Right lobe of liver (tissue), 6 donors: ENCODE data around the gene FAM149B1. TPM values are rescaled to one million over a fixed set of nuclear protein-coding genes. Genes with fewer than 3 reads are reported as not detected.

Source experiments
- ATAC-seq, 4 donors: fragments of 200-7000 bp; cut with Tn5 transposase; one replicate each; pipeline ENCODE4 v1.9.1; 2020; ENCODE audit warnings: mild to moderate bottlenecking in 4 of 4, moderate library complexity in 4 of 4
- DNase-seq, 3 donors: peaks; one replicate each; pipeline ENCODE4 v3.0.0-alpha.2; 2020
- H3K27ac ChIP-seq, 3 donors: fragments of 200-600 bp; one replicate each; pipeline ENCODE4 v1.8.0; 2022
- H3K27me3 ChIP-seq, 2 donors: fragments of 200-600 bp; one replicate each; pipeline ENCODE4 v1.8.0; 2022
- H3K36me3 ChIP-seq, 4 donors: fragments of 200-600 bp; sonication (generic) in 1 of 4; one replicate each; pipeline versions ENCODE4 v1.5.1 to v1.8.0; 2017 to 2022; ENCODE audit warnings: control low read depth in 1 of 4
- H3K4me1 ChIP-seq, 4 donors: fragments of 200-600 bp; sonication (generic) in 1 of 4; one replicate each; pipeline versions ENCODE4 v1.5.1 to v1.8.0; 2017 to 2022; ENCODE audit warnings: control low read depth in 1 of 4
- H3K4me3 ChIP-seq, 3 donors: fragments of 200-600 bp; one replicate each; pipeline ENCODE4 v1.8.0; 2022
- H3K9me3 ChIP-seq, 4 donors: fragments of 200-600 bp; sonication (generic) in 1 of 4; one replicate each; pipeline versions ENCODE4 v1.5.1 to v1.8.0; 2017 to 2022; ENCODE audit warnings: control low read depth in 1 of 4
- POLR2A ChIP-seq: fragments of 450-650 bp; IDR thresholded peaks from one replicate; pipeline ENCODE4 v1.6.1; 2017; ENCODE audit warnings: antibody characterized with exemption, mild to moderate bottlenecking
- whole genome bisulfite sequencing: methylation state at CpG from one replicate; pipeline ENCODE4 v1.1.6; 2018; ENCODE audit warnings: low coverage, low lambda C conversion rate; ENCODE audit not compliant: insufficient coverage; ENCODE audit errors: missing lambda C conversion rate; 5-methylcytosine and 5-hydroxymethylcytosine counted together
- intact Hi-C, 2 donors: fragments of 100-400 bp; cut with DNase I; formaldehyde crosslinking; loops; one replicate each; pipeline versions ENCODE4 v1.11.2 to v1.14.1; 2022
- total RNA-seq, 6 experiments: library from RNA; depleted of rRNA in 2 of 6; stranded (reverse); fragments of >200 nt in 2 of 6; fragmentation: NEBNext Ultra II Directional in 3 of 6; extraction: Animal tissue kit (Norgen Biotek cat#: 25700) in 3 of 6; gene quantifications; one replicate each; pipeline versions ENCODE4 v1.1.0 to v1.2.4, GENCODE V29; 2016 to 2023
- TF ChIP-seq, protein P1 (sequence below), 4 donors: fragments of 200-600 bp in 3 of 4; fragments of 450-650 bp in 1 of 4; IDR thresholded peaks; one replicate each; pipeline versions ENCODE4 v1.5.1 to v1.8.0; 2016 to 2022; ENCODE audit warnings: antibody characterized with exemption in 4 of 4, mild to moderate bottlenecking in 2 of 4
- donor health status: DM: no; HTN: yes; CAD: no.
- donor health status: DM: no; HTN: no; CAD: no.
- donor health status: DM: no; HTN: no; CAD: no.
- donor health status: DM: no; HTN: yes; CAD: no.
- donor health status: DM: no; HTN: yes; CAD: no.

FAM149B1 gene
- total RNA-seq, 6 experiments from 2014 or later, result 9.2 to 19.9 (median 13.8) TPM

DNA sequence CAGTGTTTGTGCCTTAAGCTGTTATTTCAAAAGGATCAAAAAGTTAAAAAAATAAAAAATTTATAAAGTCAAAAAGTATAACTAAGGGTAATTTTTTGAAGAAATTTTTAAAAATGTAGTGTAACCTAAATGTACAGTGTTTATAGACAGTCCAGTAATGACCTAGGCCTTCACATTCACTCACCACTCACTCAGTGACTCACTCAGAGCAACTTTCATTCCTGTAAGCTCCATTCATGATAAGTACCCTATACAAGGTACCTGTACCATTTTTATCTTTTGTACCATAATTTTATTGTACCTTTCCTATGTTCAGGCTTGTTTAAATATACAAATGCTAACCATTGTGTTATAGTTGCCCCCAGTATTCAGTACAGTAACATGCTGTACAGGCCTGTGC is 57.6 kb downstream of the FAM149B1 start:
- TF ChIP-seq POLR2A, result no peak
- TF ChIP-seq, protein P1, sequence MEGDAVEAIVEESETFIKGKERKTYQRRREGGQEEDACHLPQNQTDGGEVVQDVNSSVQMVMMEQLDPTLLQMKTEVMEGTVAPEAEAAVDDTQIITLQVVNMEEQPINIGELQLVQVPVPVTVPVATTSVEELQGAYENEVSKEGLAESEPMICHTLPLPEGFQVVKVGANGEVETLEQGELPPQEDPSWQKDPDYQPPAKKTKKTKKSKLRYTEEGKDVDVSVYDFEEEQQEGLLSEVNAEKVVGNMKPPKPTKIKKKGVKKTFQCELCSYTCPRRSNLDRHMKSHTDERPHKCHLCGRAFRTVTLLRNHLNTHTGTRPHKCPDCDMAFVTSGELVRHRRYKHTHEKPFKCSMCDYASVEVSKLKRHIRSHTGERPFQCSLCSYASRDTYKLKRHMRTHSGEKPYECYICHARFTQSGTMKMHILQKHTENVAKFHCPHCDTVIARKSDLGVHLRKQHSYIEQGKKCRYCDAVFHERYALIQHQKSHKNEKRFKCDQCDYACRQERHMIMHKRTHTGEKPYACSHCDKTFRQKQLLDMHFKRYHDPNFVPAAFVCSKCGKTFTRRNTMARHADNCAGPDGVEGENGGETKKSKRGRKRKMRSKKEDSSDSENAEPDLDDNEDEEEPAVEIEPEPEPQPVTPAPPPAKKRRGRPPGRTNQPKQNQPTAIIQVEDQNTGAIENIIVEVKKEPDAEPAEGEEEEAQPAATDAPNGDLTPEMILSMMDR (IDR thresholded peaks at IDR 0.05), result no peak
- ATAC-seq, result no peak
- Histone ChIP-seq H3K27me3 (no peaks in the 10 kb centered on the region), H3K36me3 (no peaks in the 10 kb centered on the region), H3K4me3 (no peak overlapping the region), H3K9me3 (no peaks in the 10 kb centered on the region), H3K4me1 (no peaks in the 10 kb centered on the region), H3K27ac (no peak overlapping the region)
- intact Hi-C loops, result no loop called here
- DNase-seq, result no peak

DNA sequence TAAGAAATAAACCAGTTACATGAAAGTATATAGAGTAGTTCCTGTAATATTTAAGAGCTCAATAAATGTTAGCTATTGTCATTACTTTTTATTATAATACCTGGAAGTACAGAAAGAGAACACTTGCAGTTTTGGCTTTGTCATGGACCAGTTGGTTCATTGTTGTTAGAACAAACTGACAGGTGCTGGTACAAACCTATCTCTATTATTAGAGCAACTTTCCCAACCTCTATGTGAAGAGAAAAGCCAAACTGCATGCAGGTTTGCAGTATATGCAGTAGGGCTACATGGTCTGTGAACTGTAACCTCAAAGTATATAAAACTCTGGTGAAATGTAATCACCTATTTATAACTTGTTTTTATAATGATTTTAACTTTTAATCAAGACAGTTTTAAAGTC is 58.7 kb downstream of the FAM149B1 start:
- H3K27me3 ChIP-seq, result no peaks in the 10 kb centered on the region
- no peaks in the 10 kb centered on the region for H3K4me1 ChIP-seq
- intact Hi-C loops, result no loop called here
- TF ChIP-seq, protein P1 (IDR thresholded peaks at IDR 0.05), result no peak
- no peak for TF ChIP-seq POLR2A
- no peak overlapping the region for H3K4me3 ChIP-seq
- ATAC-seq, result no peak
- H3K36me3 ChIP-seq, result no peaks in the 10 kb centered on the region
- DNase-seq, result no peak
- no peaks in the 10 kb centered on the region for H3K9me3 ChIP-seq
- no peak overlapping the region for H3K27ac ChIP-seq

DNA sequence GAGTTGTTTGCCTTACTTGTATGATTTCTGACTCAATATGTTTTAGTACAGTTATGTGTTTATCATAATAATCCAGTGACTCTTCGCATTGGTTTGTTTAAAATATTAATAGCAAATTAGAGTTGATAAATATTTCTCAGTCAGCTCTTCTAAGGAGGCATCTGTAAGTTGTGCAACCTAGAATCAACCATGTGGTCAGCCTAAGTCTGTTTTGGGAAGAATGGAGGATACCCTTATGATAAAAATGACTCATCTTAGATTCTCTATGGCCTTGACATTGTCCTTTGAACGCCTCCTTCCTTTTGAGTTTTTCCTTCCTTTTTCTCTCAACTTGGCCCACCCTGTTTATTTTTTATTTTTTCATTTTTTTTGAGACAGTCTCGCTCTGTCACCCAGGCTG is 60.3 kb downstream of the FAM149B1 start:
- intact Hi-C loops, result no loop called here
- TF ChIP-seq POLR2A, result no peak
- TF ChIP-seq, protein P1 (IDR thresholded peaks at IDR 0.05), result no peak
- no peak for DNase-seq
- peak in 1 of 4 donors; percentile 34 for ATAC-seq
- H3K27ac ChIP-seq, result no peak overlapping the region
- no peaks in the 10 kb centered on the region for H3K27me3 ChIP-seq
- H3K4me3 ChIP-seq, result no peak overlapping the region
- H3K36me3 ChIP-seq, result peaks cover 0 to 10% (median under 1%) of the 10 kb centered on the region in 4 donors
- H3K4me1 ChIP-seq, result no peaks in the 10 kb centered on the region
- 71% methylated on average over 2 of the region's 3 CpGs for WGBS
- H3K9me3 ChIP-seq, result no peaks in the 10 kb centered on the region

DNA sequence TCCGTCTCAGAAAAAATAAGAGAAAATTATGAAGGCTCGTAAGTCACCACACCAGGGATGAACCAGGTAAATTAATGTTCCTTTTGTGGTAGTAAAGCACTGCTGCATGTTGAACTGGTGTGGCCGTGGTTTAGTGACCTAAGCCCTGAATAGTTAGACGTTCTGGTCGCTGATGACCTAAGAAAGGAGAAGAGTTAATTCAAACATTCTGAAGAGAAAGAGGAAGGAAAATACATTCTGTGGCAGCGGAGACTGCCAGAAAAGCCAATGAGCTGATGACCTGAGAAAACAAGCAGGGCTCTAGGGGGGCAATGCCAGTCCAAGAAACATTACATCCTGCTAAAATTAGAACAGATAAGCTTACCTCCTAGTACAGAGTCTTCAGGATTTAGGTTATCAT is 61.6 kb downstream of the FAM149B1 start:
- Histone ChIP-seq H3K27ac (no peak overlapping the region), H3K9me3 (no peaks in the 10 kb centered on the region), H3K4me1 (no peaks in the 10 kb centered on the region), H3K4me3 (no peak overlapping the region), H3K36me3 (peaks cover 0 to 15% (median under 1%) of the 10 kb centered on the region in 4 donors), H3K27me3 (no peaks in the 10 kb centered on the region)
- DNase-seq (no peak), ATAC-seq (peak in 1 of 4 donors; percentile 18)
- WGBS, result 67% methylated on average over 6 of the region's 6 CpGs
- TF ChIP-seq, protein P1 (IDR thresholded peaks at IDR 0.05), result no peak
- TF ChIP-seq POLR2A, result no peak
- intact Hi-C loops, result no loop called here

DNA sequence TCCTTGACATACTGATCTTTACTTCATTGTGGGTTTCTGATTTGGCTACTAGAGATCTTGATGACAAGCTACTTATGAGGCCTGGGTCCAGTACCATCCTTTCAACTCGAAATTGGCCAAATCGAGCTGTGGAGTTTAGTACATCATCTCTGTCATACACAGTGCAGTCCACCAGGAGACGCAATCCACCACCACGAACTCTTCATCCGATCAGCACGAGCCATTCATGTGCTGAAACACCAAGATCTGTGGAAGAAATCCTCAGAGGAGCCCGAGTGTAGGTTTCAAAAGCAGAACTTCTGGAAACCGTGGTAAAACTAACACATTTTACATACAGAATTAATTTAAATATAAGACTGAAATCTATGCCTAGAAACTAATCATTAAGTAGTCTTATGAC is 65.0 kb downstream of the FAM149B1 start:
- no peak for ATAC-seq
- DNase-seq, result no peak
- no peaks in the 10 kb centered on the region for H3K27me3 ChIP-seq
- H3K27ac ChIP-seq, result no peak overlapping the region
- peaks cover 0 to 15% (median under 1%) of the 10 kb centered on the region in 4 donors for H3K36me3 ChIP-seq
- H3K9me3 ChIP-seq, result no peaks in the 10 kb centered on the region
- H3K4me1 ChIP-seq, result no peaks in the 10 kb centered on the region
- no peak overlapping the region for H3K4me3 ChIP-seq
- 93% methylated on average over 8 of the region's 8 CpGs for WGBS
- TF ChIP-seq, protein P1 (IDR thresholded peaks at IDR 0.05), result no peak
- no peak for TF ChIP-seq POLR2A
- intact Hi-C loops, result no loop called here
